ENCODE measurements around the gene GDF2.

Gene GDF2

GRCh38 chr10:47291682-47292081 lies 30.6 kb upstream of the GDF2 start:
- DNase-seq (ENCODE audit: low read depth), result no peak
- H3K4me3 ChIP-seq (ENCODE audit: low read length), result no peak overlapping the region
- TF ChIP-seq CTCF (conservative IDR thresholded peaks at IDR 0.05; ENCODE audit: low read length), result no peak

DNA sequence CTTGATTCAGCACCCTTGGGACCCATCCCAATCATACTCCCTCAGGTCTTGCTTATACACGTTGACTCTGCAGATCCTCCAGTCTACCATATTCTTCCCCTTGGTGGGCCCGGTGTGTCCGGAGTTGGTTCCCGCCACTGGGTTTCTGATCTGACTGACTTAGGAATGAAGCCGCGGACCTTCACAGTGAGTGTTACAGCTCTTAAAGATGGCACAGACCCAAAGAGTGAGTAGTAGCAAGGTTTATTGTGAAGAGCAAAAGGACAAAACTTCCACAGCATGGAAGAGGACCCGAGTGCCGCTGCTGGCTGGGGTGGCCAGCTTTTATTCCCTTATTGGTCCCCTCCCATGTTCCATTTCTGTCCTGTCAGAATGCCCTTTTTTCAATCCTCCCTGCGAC lies 28.2 kb upstream of the GDF2 start:
- DNase-seq (ENCODE audit: low read depth), result no peak
- TF ChIP-seq CTCF (conservative IDR thresholded peaks at IDR 0.05; ENCODE audit: low read length), result no peak
- H3K4me3 ChIP-seq (ENCODE audit: low read length), result no peak overlapping the region

- TF ChIP-seq CTCF (conservative IDR thresholded peaks at IDR 0.05; ENCODE audit: low read length), result no peak
- no peak overlapping the region for H3K4me3 ChIP-seq (ENCODE audit: low read length)
- DNase-seq (ENCODE audit: low read depth), result no peak
These were observed 27.8 kb upstream of the GDF2 start for GRCh38 chr10:47294501-47294900.

DNA sequence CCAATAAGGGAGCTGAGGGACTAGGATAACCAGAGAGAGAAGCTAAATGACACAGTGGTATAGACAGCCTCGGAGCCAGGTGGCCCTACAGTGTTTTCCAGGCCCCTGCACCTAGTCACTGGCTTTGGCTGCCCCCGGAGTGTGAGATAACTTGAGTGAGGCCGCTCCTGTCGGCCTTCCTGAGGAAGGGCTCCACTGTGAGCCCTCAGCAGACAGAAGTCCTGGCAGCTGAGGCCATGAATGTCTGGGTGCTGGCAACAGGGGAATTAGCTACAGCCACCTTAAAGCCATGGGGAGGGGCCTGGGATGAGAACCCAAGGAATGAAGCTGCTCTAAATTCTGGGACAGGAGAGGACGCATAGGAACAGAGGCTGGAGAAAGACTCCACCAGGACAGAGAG lies 26.8 kb upstream of the GDF2 start:
- DNase-seq (ENCODE audit: low read depth), result no peak
- no peak overlapping the region for H3K4me3 ChIP-seq (ENCODE audit: low read length)
- TF ChIP-seq CTCF (conservative IDR thresholded peaks at IDR 0.05; ENCODE audit: low read length), result no peak

DNA sequence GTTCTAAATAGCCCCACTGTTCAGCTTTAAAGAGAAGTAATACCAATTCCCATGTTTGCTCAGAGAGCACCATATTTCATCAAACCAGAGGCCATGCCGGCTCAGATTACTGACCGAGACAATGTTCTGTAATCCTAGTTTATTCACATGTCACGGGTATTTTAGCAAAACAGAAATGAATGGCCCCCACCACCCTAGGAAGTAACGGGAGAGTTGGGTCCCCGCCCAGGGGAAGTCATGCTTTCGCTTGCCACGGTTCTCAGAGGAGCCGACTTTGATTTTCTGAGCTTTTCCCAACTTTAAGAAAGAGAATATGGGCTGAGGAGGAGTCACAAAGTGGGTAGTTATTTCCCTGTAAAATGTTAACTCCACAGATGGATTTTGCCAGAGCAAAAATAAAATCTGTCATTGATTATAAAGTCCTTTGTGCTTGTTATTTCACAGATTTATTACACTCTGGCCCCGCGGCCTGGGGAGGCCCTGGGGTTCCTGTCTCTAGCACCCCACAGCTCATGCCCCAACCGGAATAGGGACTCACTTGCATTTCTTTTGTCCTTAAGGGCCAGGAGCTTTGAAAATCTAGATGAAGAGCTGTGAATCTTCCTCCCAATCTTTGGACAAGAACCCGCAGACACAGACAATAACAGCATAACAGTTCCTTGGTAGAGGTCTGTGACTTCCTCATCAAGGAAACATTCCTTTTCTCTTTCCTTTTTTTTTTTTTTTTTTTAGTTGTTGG lies 25.9 kb upstream of the GDF2 start:
- no peak overlapping the region for H3K4me3 ChIP-seq (ENCODE audit: low read length)
- no peak for DNase-seq (ENCODE audit: low read depth)
- TF ChIP-seq CTCF (conservative IDR thresholded peaks at IDR 0.05; ENCODE audit: low read length), result no peak

DNA sequence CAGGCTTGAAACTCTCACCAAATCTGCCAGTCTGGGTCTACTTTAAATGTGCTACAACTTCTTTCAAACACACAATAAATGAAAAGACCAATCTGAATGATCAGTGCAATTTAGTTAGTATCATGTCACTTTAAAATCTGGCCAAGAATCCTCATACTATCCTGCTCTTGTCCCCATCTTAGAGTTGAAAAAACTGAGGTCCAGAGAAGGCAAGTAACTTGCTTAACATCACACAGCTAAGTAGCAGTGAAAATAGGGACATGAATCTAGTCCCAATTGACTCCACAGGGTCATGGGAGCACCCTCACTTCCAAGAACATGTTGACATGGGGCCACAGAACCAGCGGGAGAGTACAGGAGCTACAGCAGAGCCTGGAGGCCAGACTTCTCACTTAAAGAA lies 25.3 kb upstream of the GDF2 start:
- H3K4me3 ChIP-seq (ENCODE audit: low read length), result no peak overlapping the region
- no peak for DNase-seq (ENCODE audit: low read depth)
- TF ChIP-seq CTCF (conservative IDR thresholded peaks at IDR 0.05; ENCODE audit: low read length), result no peak

DNA sequence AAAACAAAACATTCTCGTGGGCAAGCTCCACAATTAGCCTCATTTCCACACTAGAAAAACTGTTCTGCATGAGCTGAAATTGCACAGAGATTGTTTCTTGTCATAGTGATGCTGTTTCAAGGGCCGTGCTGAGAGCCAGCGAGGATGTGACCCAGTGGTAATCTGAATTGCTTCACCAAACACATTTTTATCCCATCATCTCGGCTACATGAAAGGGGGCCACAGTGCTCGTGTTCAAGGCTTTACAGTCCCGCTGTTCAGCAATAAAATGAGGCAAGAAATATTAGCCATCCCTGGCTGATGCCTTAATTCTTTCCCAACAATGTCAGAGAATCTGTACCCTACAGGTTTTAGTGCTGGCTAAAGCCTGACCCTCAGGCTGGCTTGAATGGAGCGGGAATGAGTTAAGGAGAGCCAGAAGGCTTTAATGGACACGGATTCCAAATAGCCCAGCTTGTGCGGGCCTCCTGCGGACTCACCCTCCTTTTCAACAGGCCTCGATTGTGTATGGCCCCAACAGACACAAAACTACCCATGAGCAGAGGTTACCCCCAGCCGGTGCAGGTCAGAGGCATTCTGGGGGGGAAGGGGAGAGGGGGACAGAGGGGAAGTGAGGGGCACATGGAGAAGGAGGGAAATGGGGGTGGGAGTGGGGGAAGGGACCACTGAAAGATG lies 24.3 kb upstream of the GDF2 start:
- no peak overlapping the region for H3K4me3 ChIP-seq (ENCODE audit: low read length)
- no peak for DNase-seq (ENCODE audit: low read depth)
- TF ChIP-seq CTCF (conservative IDR thresholded peaks at IDR 0.05; ENCODE audit: low read length), result no peak

Measured in AG10803 (cell line).